H1 (cell line): Measurements from ENCODE around the gene KRTAP1-3. TPM values are rescaled to one million over a fixed set of nuclear protein-coding genes. Genes with fewer than 3 reads are reported as not detected.

Source experiments
- CTCF ChIA-PET: fragments of 300-600 bp; sonication (Branson Sonifier 250); formaldehyde crosslinking; loops from one replicate; lab custom pipeline; 2021; ENCODE audit not compliant: partially characterized antibody; lab: Charles Lee
- POLR2A ChIA-PET: fragments of 300-600 bp; sonication (Branson Sonifier 250); formaldehyde crosslinking; loops from one replicate; lab custom pipeline; 2021; ENCODE audit warnings: inconsistent platforms; ENCODE audit not compliant: partially characterized antibody; lab: Charles Lee
- DNase-seq, 2 experiments: peaks; one replicate each; pipeline versions ENCODE4 v3.0.0 to v3.0.0-alpha.2; 2010 to 2022; ENCODE audit warnings: low spot score in 2 of 2, low read depth in 1 of 2, mixed read lengths in 1 of 2
- FAIRE-seq: peaks from 2 replicates; lab custom pipeline; 2011; peaks lifted over from hg19 to GRCh38; lab: Jason Lieb, UNC
- H2AFZ ChIP-seq: 2 replicates; pipeline ENCODE4 v1.8.1; 2012; ENCODE audit warnings: low read length, inconsistent platforms
- H2AK5ac ChIP-seq: 2 replicates; pipeline ENCODE4 v1.6.1; 2013; ENCODE audit warnings: low read depth, low read length
- H2BK120ac ChIP-seq: replicated peaks from 2 replicates; pipeline ENCODE3; 2013; ENCODE audit warnings: low read depth, low read length, inconsistent platforms
- H2BK12ac ChIP-seq: 2 replicates; pipeline ENCODE4 v1.6.1; 2013; ENCODE audit warnings: low read depth, low read length
- H2BK15ac ChIP-seq: 2 replicates; pipeline ENCODE4 v1.6.1; 2013; ENCODE audit warnings: low read length
- H2BK20ac ChIP-seq: 2 replicates; pipeline ENCODE4 v1.6.1; 2013; ENCODE audit warnings: low read length
- H2BK5ac ChIP-seq: 2 replicates; pipeline ENCODE4 v1.6.1; 2013; ENCODE audit warnings: low read depth, low read length
- H3K14ac ChIP-seq: 2 replicates; pipeline ENCODE4 v1.6.1; 2013; ENCODE audit warnings: inconsistent platforms; ENCODE audit not compliant: insufficient read length
- H3K18ac ChIP-seq: 2 replicates; pipeline ENCODE4 v1.6.1; 2013; ENCODE audit warnings: low read length; ENCODE audit errors: extremely low read depth
- H3K23ac ChIP-seq: 2 replicates; pipeline ENCODE4 v1.6.1; 2013; ENCODE audit warnings: inconsistent platforms; ENCODE audit not compliant: insufficient read length
- H3K23me2 ChIP-seq: 2 replicates; pipeline ENCODE4 v1.6.1; 2013; ENCODE audit warnings: low read depth, low read length
- H3K27ac ChIP-seq: 2 replicates; pipeline ENCODE4 v1.6.1; 2011; ENCODE audit warnings: low read depth, low read length, inconsistent platforms
- H3K27me3 ChIP-seq, 4 experiments: replicated peaks in 1 of 4; 1 replicate in 1 of 4; 2 replicates in 3 of 4; pipeline versions ENCODE4 v1.6.1 to v1.8.1; 2011 to 2013; ENCODE audit warnings: low read length in 3 of 4, mild to moderate bottlenecking in 3 of 4, inconsistent platforms in 2 of 4, mixed read lengths in 2 of 4, moderate library complexity in 1 of 4; ENCODE audit not compliant: control insufficient read depth in 3 of 4, insufficient read depth in 3 of 4; ENCODE audit errors: extremely low read depth in 1 of 4
- H3K36me3 ChIP-seq, 4 experiments: 2 replicates each; pipeline versions ENCODE4 v1.6.1 to v1.8.1; 2011 to 2013; ENCODE audit warnings: mild to moderate bottlenecking in 4 of 4, low read length in 3 of 4, moderate library complexity in 2 of 4, control low read depth in 1 of 4, inconsistent platforms in 1 of 4; ENCODE audit not compliant: insufficient read depth in 4 of 4, control insufficient read depth in 2 of 4
- H3K4ac ChIP-seq: replicated peaks from 2 replicates; pipeline ENCODE3; 2013; ENCODE audit warnings: low read length, low read depth, mixed read lengths, inconsistent platforms; ENCODE audit not compliant: insufficient read length
- H3K4me1 ChIP-seq, 4 experiments: replicated peaks in 1 of 4; 1 replicate in 1 of 4; 2 replicates in 3 of 4; pipeline versions ENCODE4 v1.6.1 to v1.8.1; 2011 to 2013; ENCODE audit warnings: low read length in 3 of 4, inconsistent platforms in 2 of 4, mixed read lengths in 1 of 4; ENCODE audit not compliant: insufficient read depth in 4 of 4, control insufficient read depth in 3 of 4
- H3K4me2 ChIP-seq, 2 experiments: 2 replicates each; pipeline versions ENCODE4 v1.6.1 to v1.8.1; 2011 to 2013; ENCODE audit warnings: low read depth in 2 of 2, low read length in 2 of 2, control low read depth in 1 of 2, inconsistent platforms in 1 of 2, mild to moderate bottlenecking in 1 of 2; ENCODE audit not compliant: insufficient read depth in 1 of 2
- H3K4me3 ChIP-seq, 4 experiments: fragments of 200-600, 300-600 bp in 1 of 4; sonication (generic), shearing (Covaris generic), sonication (Bioruptor Twin) in 1 of 4; 2 replicates each; pipeline versions ENCODE4 v1.5.1 to v1.8.1; 2011 to 2016; ENCODE audit warnings: low read length in 4 of 4, low read depth in 3 of 4, control low read depth in 2 of 4, inconsistent platforms in 2 of 4, mild to moderate bottlenecking in 2 of 4, mixed read lengths in 1 of 4, moderate library complexity in 1 of 4; ENCODE audit not compliant: insufficient read depth in 2 of 4; ENCODE audit errors: extremely low read depth in 1 of 4
- H3K56ac ChIP-seq: replicated peaks from 2 replicates; pipeline ENCODE3; 2013; ENCODE audit warnings: low read depth, mild to moderate bottlenecking, mixed read lengths, low read length, inconsistent platforms; ENCODE audit not compliant: insufficient read length
- H3K79me1 ChIP-seq: 2 replicates; pipeline ENCODE4 v1.6.1; 2013; ENCODE audit warnings: low read depth, low read length, control low read depth
- H3K79me2 ChIP-seq, 2 experiments: 2 replicates each; pipeline versions ENCODE4 v1.6.1 to v1.8.1; 2012 to 2013; ENCODE audit warnings: low read length in 2 of 2, mild to moderate bottlenecking in 2 of 2, inconsistent platforms in 1 of 2; ENCODE audit not compliant: insufficient read depth in 2 of 2, control insufficient read depth in 1 of 2
- H3K9ac ChIP-seq, 4 experiments: replicated peaks in 1 of 4; 1 replicate in 1 of 4; 2 replicates in 3 of 4; pipeline versions ENCODE4 v1.6.1 to v1.8.1; 2011 to 2013; ENCODE audit warnings: low read depth in 3 of 4, low read length in 3 of 4, control low read depth in 2 of 4, mild to moderate bottlenecking in 2 of 4, moderate library complexity in 2 of 4, inconsistent platforms in 1 of 4; ENCODE audit errors: extremely low read depth in 1 of 4
- H3K9me3 ChIP-seq, 2 experiments: 2 replicates each; pipeline versions ENCODE4 v1.6.1 to v1.8.1; 2012 to 2013; ENCODE audit warnings: mild to moderate bottlenecking in 2 of 2, moderate library complexity in 2 of 2, control low read depth in 1 of 2, inconsistent platforms in 1 of 2, low read depth in 1 of 2, low read length in 1 of 2, mixed read lengths in 1 of 2; ENCODE audit not compliant: insufficient read depth in 2 of 2
- H4K20me1 ChIP-seq, 2 experiments: replicated peaks in 1 of 2; 2 replicates each; pipeline versions ENCODE3 to v1.8.1; 2011 to 2013; ENCODE audit warnings: inconsistent platforms in 2 of 2, low read length in 2 of 2, mild to moderate bottlenecking in 1 of 2; ENCODE audit not compliant: insufficient read depth in 2 of 2, control insufficient read depth in 1 of 2
- H4K5ac ChIP-seq: 2 replicates; pipeline ENCODE4 v1.6.1; 2013; ENCODE audit warnings: low read length, low read depth, mixed read lengths, inconsistent platforms; ENCODE audit not compliant: insufficient read length
- H4K8ac ChIP-seq: 2 replicates; pipeline ENCODE4 v1.8.0; 2013; ENCODE audit warnings: mild to moderate bottlenecking, moderate library complexity, low read length, inconsistent platforms; ENCODE audit not compliant: insufficient read depth; ENCODE audit errors: extremely low read depth
- H4K91ac ChIP-seq: replicated peaks from 2 replicates; pipeline ENCODE3; 2013; ENCODE audit warnings: low read length, mixed read lengths, inconsistent platforms; ENCODE audit not compliant: insufficient read length
- BACH1 ChIP-seq: IDR thresholded peaks from 2 replicates; pipeline ENCODE4 v1.6.1; 2012; ENCODE audit warnings: low read length, improper control_type of control experiment
- BRCA1 ChIP-seq: IDR thresholded peaks from 2 replicates; pipeline ENCODE4 v1.6.1; 2012; ENCODE audit warnings: low read depth, low read length, improper control_type of control experiment
- CBX5 ChIP-seq: fragments of 300-800, 300-1000 bp; sonication (generic); IDR thresholded peaks from 2 replicates; pipeline ENCODE4 v1.7.1; 2016; ENCODE audit warnings: antibody characterized with exemption, low read length, low read depth
- KDM4A ChIP-seq: IDR thresholded peaks from one replicate; pipeline ENCODE4 v1.7.1; 2012; ENCODE audit warnings: low read depth, mild to moderate bottlenecking, moderate library complexity, low read length, inconsistent platforms; ENCODE audit not compliant: severe bottlenecking
- POLR2A ChIP-seq, 2 experiments: IDR thresholded peaks; 1 replicate in 1 of 2; 2 replicates in 1 of 2; pipeline ENCODE4 v1.6.1; 2011; ENCODE audit warnings: low read depth in 2 of 2, low read length in 2 of 2, mild to moderate bottlenecking in 2 of 2; ENCODE audit errors: control extremely low read depth in 1 of 2
- SIRT6 ChIP-seq: IDR thresholded peaks from one replicate; pipeline ENCODE4 v1.7.1; 2012; ENCODE audit warnings: low read length, inconsistent platforms
- SUZ12 ChIP-seq: fragments of 200-600 bp; sonication (generic); IDR thresholded peaks from 2 replicates; pipeline ENCODE4 v1.6.1; 2012; ENCODE audit warnings: mild to moderate bottlenecking, inconsistent platforms, low read length, moderate library complexity, mixed read lengths
- TEAD4 ChIP-seq: IDR thresholded peaks from 2 replicates; pipeline ENCODE4 v1.6.1; 2012; ENCODE audit warnings: low read depth, low read length, inconsistent platforms, mixed read lengths
- WGBS, 2 experiments: shearing (Covaris generic) in 1 of 2; methylation state at CpG; one replicate each; pipeline versions ENCODE4 v1.1.6 to v1.1.7; 2013 to 2015; ENCODE audit warnings: low lambda C conversion rate in 2 of 2, mixed read lengths in 2 of 2, inconsistent platforms in 1 of 2, low coverage in 1 of 2, missing lambda C conversion rate in 1 of 2; ENCODE audit not compliant: insufficient replicate concordance in 2 of 2, insufficient coverage in 1 of 2, insufficient read length in 1 of 2; ENCODE audit errors: extremely low coverage in 1 of 2, missing lambda C conversion rate in 1 of 2; 5-methylcytosine and 5-hydroxymethylcytosine counted together
- polyA plus RNA-seq, 7 experiments: library from polyadenylated mRNA; depleted of rRNA in 3 of 7; stranded (reverse) in 5 of 7; unstranded in 2 of 7; fragments of >200 nt in 5 of 7; fragments of 200-250 nt in 2 of 7; gene quantifications; 1 replicate in 5 of 7; 2 replicates in 1 of 7; 4 replicates in 1 of 7; pipeline versions ENCODE4 v1.2.1 to v1.2.3, GENCODE V29; 2011 to 2013; ENCODE audit warnings: missing spikeins in 2 of 7, mixed read lengths in 2 of 7
- total RNA-seq: library from RNA; stranded (reverse); fragmentation: NEBNext Ultra II Directional; extraction: Animal tissue kit (Norgen Biotek cat#: 25700); gene quantifications from 2 replicates; pipeline ENCODE4 v1.2.1, GENCODE V29; 2021

The KRTAP1-3 gene
- total and polyA plus RNA-seq, 2 of the 8 experiments (the other 6 are each of a cell fraction or from before 2014, with no cell fraction given): not detected

DNA sequence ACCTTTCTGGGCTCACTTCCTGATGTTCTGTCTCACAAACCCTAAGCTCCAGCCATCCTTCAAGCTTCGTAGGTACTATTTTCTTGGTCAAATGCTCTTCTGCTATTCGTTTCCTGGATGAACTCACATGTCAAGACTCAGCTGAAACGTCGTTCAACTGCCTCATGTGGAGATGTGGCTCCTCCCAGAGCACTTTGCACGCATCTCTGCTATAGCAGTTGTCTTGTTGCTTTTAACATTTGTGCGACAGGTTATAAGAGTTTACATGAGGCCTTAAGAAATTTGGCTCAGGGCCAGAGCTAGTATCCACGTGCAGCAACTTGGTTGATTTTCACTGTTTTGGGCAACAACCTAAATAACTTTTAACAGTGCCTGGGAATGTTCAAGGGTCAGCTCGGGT, 47.8 kb downstream of the KRTAP1-3 start:
- Histone ChIP-seq H2BK20ac (no peak overlapping the region), H4K91ac (no peak overlapping the region), H3K23me2 (no peaks in the 10 kb centered on the region), H3K23ac (no peak overlapping the region), H3K79me2 (no peaks in the 10 kb centered on the region), H3K56ac (no peak overlapping the region), H3K4me3 (no peak overlapping the region), H3K79me1 (no peaks in the 10 kb centered on the region), H3K9me3 (no peaks in the 10 kb centered on the region; a peak in 1 of 4 replicates), H3K14ac (no peak overlapping the region), H3K4me1 (no peaks in the 10 kb centered on the region), H4K20me1 (no peaks in the 10 kb centered on the region), H3K9ac (no peak overlapping the region), H3K4me2 (no peak overlapping the region), H3K36me3 (no peaks in the 10 kb centered on the region), H4K5ac (no peak overlapping the region), H3K27me3 (peaks cover 0 to 1% (median 0%) of the 10 kb centered on the region in 4 experiments; a peak in 1 of 7 replicates), H2BK15ac (no peak overlapping the region), H2BK12ac (no peak overlapping the region), H3K18ac (no peak overlapping the region), H3K4ac (no peak overlapping the region), H2AFZ (no peak overlapping the region), H2AK5ac (no peak overlapping the region), H3K27ac (no peak overlapping the region), H4K8ac (no peak overlapping the region), H2BK120ac (no peak overlapping the region), H2BK5ac (no peak overlapping the region)
- ChIA-PET CTCF (interaction anchor here (2.7 kb wide), 1 partner anchor 24 kb away, joined by 5 read pairs; no protein-coding TSS in a partner anchor), POLR2A (interaction anchor here (0.9 kb wide), 1 partner anchor 11 kb away, joined by 4 read pairs; no protein-coding TSS in a partner anchor)
- FAIRE-seq: no peak
- DNase-seq: no peak
- WGBS, 2 experiments: 89% methylated on average over 8 of the region's 8 CpGs; no CpG with 5 or more reads in 1 of the 2 experiments
- TF ChIP-seq TEAD4: no peak
- TF ChIP-seq KDM4A: no peak
- TF ChIP-seq BACH1: no peak
- no peak for TF ChIP-seq CBX5
- no peak for TF ChIP-seq BRCA1
- TF ChIP-seq SIRT6: no peak
- TF ChIP-seq POLR2A (IDR thresholded peaks at IDR 0.05; ENCODE audit: control extremely low read depth in 1 of 2, low read depth in 2 of 2, low read length in 2 of 2): no peak
- no peak for TF ChIP-seq SUZ12
